Amniotic epithelial cell (primary cell): Measurements from ENCODE around the gene STYK1.
"Not testable (repeated sequence)": the region's sequence is repeated elsewhere in the genome, so short reads cannot be mapped to it uniquely, and the experiment has no call there.

ENCODE experiments used
- DNase-seq: peaks from one replicate; pipeline ENCODE4 v3.0.0-alpha.2; 2010; ENCODE audit warnings: low read depth

Gene STYK1

DNA sequence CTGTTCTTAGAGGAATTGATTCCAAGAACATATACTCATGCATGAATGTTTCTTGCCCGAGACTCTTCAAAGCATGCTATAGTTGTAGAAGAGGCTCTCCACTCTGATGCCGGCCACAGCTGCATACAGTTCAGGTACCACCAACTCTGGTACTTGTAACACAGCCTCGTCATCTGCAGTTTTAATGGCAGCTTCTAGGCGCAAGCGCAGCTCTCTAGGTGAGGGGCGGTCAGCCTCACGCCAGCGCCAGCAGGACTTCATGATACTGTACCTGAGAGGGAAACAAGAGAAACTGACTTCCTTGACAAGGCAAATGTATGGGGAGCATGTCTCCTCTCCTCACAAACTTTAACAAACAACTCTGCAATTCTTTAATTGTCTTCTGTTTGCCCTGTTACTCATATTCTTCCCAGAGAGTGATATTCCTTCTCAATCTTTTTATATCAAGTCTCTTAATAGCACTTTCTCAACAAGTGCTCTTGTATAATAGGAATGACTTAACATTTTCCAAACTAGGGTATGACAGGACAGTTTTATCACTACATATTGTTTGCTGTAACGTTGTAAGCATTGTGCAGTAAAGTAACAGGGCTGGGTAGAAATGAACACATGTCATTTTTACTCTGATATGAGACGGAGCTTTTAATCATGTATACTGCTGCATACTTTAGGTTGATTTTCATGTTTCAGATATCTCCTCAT is 53.6 kb downstream of the STYK1 start:
- DNase-seq = no peak

DNA sequence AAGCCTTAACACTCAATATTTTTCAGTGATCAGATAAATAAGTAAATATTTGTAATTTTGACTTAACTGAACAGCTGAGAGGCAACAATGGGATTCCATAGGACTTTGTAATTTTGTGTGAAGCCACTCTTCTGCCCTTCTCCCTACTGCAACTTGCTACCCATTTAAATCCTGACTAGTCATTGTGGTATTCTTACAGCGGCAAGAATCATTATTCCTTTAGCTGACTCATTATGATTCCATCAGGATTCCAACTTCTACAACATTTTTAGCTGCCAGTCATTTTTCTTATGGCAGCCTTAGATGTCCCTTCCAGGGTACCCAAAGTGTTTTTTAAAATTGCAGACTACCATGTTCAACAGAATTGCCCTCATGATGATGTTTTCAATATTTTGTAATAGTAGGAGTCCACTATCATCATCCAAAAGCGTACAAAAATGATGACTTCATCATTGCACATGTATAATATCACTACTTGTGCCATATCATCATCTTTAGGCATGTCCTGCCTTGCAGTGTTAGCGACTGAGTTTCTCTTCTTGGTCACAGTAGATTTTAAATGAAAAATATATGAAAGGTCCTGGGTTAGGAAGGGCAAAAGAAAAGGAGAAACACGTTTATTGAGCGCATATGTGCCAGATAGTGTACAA is 55.4 kb downstream of the STYK1 start:
- DNase-seq = peak; percentile 74

DNA sequence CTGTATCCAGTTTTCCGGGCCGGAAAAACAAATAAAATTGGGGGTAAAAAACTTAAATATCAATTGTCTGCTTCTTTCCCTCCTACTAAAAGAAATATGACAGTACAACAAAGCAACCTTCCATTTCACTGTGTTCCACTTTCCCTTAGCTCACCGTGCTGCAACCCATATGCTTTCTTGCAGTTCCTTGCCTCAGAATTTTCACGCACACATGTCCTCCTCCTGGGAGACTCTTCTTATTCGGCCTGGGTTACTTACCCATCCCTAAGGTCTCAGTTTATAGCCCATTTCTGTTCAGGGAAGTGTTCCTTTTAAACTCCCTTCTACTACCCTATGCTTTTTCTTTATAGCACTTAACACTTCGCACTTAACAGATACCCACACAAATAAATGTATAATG is 56.0 kb downstream of the STYK1 start:
- no peak for DNase-seq

DNA sequence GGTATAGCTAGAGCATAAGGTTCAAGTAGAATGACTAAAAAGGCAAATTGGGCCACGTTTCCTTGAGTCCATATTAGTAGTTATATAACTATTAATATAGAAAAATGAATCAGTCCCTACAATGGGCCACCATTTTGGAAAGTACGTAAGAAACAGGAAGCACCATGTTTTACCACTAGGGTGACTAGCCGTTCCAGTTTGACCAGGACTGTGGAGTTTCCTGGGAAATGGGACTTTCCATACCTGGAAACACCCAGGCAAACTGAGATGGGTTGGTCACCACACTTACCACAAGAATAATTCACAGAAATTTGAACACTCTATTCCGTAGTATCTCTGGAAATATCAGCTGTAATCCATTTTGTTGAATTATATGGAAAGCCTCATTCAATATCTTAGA is 58.3 kb downstream of the STYK1 start:
- DNase-seq = no peak

DNA sequence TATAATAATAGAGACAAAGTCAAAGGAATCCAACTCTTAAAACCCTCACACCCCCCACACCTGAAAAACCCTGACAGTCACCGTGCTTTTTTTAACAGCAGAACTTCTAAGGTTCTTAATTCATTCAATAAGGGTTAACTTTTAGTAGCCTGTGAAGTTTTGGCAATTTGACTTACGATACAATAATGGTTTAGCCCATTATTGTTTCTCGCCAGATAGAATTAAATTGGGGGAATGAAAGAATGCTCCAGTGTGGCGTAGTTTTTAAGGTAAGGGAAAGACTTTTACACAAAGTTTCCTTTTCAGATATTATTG is 59.8 kb downstream of the STYK1 start:
- no peak for DNase-seq

DNA sequence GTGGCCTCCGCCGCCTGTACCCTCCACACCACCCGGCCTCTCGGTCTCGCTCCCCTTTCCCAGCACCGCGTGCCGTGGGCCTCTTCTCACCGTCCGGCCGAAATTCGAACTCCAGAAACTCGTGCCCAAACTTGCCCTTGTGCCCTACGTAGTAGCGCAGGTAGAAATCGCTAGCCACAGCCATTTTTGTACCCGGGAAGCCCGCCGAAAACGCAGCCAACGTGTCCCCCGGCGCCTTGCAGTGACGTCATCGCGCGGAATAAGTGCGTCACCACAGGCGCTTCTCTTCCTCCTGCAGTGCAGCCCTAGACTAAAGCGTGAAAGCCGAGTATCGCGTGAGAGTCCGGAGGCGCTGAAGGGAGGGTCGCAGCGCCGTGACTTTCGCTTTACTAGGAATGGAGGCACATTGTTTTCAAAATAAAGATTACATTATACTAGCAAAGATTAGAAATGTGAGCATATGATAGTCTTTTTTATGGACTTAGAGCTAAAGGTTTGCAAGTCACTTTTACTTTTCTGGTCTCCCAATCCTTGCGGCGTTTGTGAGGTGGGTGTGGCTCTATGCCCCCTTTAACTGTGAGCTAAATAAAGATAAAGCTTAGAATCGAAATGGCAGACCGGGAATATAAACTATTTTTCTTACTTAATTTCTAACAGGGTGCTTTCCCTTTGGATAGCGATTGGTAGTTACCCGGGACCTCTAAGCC is 60.4 kb downstream of the STYK1 start, which contains the start of gene MAGOHB:
Gene MAGOHB (minus strand): TSS at position 261 of the 707 bp plus-strand sequence. CDS start 77 bp downstream, at position 184.
- DNase-seq = peak; percentile 92

DNA sequence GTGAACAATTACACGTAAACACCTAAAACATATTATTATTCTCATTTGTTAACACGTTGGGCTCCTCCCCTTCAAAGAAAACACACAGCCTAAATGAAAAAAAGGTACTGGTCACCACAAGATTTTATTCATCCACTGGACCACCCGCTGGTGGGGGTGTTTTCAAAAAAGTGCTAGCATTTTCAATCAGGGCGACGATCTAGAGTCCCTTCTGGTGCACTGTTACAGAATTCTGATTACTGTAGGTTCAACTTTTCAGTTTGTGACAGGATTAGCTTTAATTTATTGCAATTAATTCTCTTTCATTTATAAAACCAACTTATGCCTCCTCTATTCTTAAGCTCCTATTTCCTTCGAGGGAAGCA is 60.9 kb downstream of the STYK1 start:
- DNase-seq = no peak

DNA sequence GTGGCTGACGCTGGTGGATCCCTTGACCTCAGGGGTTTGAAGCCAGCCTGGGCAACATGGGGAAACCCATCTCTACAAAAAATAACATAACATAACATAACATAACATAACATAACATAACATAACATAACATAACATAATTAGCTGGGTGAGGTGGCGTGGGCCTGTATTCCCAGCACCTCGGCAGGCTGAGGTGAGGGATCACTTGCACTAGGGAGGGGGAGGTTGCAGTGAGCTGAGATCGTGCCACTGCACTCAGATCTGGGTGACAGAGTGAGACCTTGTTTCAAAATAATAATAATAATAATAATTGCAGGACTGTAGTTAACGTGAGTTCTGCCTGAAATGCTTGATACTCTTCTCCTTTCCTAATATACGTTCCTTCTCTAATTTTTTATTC is 61.7 kb downstream of the STYK1 start:
- no peak for DNase-seq

DNA sequence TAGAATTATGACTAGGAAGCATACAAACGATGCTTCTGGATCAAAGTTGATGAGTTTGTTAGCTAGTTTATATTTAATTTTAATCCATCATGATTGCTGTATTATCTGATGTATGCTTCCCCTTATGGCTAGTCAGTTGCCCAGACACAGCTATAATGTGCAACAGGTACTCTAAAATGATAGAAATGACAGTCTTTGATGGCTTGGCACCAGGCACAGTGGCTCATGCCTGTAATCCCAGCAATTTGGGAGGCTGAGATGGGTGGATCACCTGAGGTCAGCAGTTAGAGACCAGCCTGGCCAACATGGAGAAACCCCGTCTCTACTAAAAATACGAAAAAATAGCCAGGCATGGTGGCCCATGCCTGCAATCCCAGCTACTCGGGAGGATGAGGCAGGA is 62.6 kb downstream of the STYK1 start:
- DNase-seq = not testable (repeated sequence)

DNA sequence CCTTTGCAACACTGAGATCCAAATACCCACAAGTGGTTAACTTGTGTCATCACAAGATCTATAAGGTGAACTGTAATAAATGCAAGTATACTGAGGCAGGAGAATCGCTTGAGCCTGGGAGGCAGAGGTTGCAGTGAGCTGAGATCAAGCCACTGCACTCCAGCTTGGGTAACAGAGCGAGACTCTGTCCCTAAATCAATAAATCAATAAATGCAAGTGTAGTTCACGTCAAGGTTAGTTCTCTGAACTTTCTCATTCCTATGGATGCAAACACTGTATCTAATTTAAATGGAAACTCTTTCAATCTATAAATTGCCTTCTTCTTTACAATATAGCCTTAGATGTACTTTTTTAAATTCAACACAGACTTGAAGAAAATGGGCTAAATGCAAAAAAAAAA is 63.7 kb downstream of the STYK1 start:
- DNase-seq = no peak

DNA sequence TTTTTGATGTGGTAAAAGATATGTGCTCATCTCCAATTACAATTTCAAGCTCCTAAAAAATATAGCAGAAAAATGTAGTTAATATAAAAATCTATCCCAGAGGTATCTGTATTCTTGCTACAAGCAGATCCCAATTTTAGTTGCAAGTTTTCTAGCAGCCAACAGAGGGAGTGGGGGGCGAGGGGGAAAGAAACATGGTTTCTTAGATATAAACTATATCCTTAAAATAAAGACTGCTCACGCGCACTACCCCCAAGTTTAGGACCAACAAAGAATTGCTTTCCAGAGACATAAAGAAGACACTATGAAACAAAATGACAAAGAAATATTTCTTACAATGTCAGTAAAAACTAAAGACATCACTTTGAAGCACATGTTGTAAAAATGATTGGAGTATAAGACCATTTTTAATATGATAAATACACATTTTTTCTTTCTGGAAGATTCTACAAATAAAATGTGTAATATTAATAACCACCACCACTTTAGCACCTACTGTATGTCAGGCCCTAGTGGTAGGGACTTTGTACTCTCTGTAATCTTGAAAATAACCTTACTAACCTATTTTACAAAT is 65.9 kb downstream of the STYK1 start:
- DNase-seq = peak; percentile 10

DNA sequence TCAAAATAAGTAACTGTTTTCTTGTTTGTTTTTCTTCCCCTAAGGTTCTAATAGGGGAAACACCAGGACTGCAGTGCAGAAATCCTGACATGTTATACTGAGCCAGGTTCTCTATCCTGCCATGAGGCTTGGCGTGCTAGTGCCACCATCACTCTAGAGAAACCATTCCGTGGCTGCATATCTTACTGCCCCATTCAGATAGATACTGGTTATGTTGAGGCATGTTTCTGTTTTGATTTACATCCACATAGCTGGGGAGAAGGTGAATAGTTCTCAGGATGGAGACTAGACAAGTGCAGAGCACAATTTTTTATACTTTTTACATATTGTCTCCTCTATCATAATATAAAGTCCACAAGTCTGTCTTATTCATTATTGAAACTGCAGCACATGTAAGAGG is 72.0 kb downstream of the STYK1 start:
- DNase-seq = no peak

DNA sequence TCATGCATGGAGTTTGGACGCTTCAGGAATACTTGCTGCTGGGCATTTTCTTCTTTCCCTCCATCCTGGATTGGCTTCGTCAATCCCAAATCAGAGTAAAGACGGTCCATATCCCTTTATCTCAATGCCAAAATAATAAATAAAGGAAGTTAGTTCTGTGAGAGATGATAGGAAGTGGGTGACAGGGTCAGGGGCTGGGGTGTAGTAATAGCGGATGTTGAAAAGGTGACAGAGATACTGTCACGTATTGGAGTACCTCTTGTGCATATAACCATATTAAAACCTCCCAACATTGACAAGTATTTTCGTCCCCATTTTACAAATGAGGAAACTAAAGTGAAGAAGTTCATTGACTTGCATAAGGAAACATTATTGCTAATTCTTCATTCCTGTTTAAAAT is 72.9 kb downstream of the STYK1 start:
- DNase-seq = no peak

DNA sequence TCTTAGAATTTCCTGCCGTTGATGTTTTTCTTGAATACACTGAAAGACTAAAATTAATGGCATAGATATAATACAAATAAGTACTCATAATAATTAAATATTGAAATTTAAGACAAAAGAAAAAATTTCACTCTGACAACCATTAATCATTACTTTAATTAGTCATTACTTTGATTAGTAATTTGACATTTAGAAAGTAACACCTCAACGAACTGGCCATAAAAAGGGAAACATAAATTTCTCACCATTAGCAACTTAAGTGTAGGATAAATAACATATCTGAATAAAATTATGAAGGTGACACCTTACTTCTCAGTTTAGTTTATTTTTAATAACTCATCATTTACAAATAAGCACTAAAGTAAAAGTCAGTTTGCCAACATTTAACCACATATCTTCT is 78.0 kb downstream of the STYK1 start:
- no peak for DNase-seq

DNA sequence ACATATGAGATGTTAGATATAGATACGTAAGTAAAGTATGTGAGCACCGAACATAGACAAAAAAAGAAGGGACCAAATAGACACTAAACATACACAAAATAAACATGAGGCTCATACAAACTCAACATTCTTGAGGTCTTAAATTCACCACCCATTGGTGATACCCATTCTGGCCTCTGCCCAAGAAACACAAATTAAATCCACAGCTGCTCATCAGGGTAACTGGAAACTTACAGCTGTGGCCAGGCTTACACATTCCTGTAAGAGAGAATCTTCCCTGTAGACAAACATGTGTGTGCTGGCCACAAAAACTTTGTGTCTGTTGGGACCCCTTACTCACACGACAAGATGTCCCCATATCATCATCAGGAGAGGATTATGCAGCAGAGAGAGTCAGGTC is 82.9 kb downstream of the STYK1 start:
- no peak for DNase-seq

DNA sequence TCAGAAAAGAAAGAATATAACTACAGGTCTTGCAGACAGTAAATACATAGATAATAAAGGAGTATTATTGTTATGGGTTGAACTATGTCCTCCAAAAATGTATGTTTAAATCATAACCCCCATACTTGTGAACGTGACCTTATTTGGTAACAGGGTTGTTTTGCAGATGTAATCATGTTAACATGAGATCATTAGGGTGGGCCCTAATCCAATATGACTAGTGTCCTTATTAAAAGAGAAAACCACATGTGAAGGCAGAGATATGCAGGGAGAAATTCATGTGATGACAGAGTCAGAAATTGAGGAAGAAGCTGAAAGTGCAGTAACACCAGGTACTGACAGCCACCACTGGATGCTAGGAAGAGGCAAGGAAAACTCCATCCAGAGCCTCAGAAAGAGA is 89.4 kb downstream of the STYK1 start:
- DNase-seq = peak; percentile 14

DNA sequence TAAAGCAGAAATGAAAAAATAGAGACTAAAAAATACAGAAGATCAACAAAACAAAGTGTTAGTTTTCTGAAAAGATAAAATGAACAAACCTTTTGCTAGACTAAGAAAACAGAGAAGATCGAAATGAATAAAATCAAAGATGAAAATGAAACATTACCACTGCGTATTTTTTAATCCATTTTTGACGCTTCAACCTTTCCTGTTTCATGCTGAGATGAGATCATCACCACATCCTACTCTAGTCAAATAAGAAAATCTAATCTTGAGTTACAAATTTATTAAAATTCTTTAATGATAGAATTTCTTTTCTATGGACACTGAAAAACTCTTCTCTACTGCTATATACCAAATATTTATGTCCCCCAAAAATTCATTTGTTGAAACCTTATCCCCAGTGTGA is 91.1 kb downstream of the STYK1 start:
- no peak for DNase-seq

DNA sequence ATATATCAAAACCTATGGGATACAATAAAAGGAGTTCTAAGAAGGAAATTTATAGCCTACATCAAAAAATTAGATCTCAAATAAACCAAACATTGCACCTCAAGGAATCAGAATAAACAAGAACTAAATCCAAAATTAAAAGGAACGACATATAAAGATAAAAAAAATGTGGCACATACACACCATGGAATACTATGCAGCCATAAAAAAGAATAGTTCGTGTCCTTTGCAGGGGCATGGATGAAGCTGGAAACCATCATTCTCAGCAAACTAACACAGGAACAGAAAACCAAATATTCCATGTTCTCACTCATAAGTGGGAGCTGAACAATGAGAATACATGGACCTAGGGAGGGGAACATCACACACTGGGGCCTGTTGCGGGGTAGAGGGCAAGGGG is 91.7 kb downstream of the STYK1 start:
- not testable (repeated sequence) for DNase-seq

DNA sequence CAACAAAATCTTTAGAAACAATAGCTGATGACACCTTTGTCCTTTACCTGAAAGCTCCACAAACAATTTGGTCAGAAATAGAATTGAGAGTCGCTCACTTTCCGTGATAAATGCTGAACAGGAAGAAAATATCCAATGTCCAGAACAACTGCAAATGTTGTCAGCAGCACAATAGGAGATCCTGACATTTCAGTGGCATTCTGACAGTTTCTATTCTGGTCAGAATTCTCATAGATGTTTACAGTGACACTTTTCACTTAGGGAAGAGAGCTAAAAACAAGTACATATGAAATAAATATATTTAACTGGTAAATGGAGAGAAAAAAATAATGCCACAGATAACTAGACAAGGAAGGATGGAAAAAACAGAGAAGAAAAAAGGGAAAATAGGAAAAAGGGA is 99.5 kb downstream of the STYK1 start:
- no peak for DNase-seq

DNA sequence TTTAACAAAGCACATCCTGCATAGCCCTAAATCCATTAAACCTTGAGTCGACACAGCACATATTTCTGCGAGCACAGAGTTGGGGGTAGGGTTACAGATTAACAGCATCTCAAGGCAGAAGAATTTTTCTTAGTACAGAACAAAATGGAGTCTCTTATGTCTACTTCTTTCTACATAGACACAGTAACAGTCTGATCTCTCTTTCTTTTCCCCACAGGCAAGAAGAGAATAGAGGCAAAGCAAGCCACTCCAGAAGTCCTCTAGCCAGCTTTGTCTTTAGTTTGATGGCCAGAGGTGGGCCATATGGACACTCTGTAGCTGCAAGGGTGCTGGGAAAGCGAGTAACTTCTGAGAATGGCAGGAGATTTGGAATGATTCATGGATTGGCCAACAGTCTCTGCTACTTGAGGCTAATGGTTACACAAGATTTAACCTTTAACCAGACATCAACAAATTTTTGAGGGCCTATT is 101.8 kb downstream of the STYK1 start:
- peak; percentile 90 for DNase-seq

DNA sequence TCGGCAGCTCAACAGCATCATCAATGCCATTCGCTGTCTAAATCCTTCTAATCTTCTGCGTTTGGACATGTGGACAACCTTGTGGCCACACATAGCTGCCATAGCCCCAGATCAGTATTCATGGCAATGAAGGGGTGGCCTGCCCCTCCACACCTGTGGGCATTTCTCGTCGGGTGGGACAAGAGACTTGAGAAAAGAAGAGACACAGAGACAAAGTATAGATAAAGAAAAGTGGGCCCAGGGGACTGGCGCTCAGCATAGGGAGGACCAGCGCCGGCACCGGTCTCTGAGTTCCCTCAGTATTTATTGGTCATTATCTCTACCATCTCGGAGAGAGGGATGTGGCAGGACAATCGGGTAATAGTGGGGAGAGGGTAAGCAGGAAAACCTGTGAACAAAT is 102.7 kb downstream of the STYK1 start:
- no peak for DNase-seq
